SK-N-SH (cell line): ENCODE measurements around the gene MILR1.

Experiments used
- GATA2 ChIP-seq: sonication (generic); formaldehyde crosslinking; IDR thresholded peaks from 2 replicates; pipeline ENCODE4 v1.5.0; 2020; ENCODE audit warnings: mild to moderate bottlenecking, missing genetic modification reagents
- MAX ChIP-seq: IDR thresholded peaks from 2 replicates; pipeline ENCODE4 v1.4.0; 2012; ENCODE audit warnings: low read depth
- POLR2AphosphoS5 ChIP-seq: IDR thresholded peaks from 2 replicates; pipeline ENCODE4 v1.6.1; 2012; ENCODE audit warnings: low read depth, low read length
- SMC3 ChIP-seq: IDR thresholded peaks from 2 replicates; pipeline ENCODE4 v1.6.1; 2012; ENCODE audit warnings: low read depth, low read length, improper control_type of control experiment
- TAF1 ChIP-seq: IDR thresholded peaks from 2 replicates; pipeline ENCODE4 v1.6.1; 2012; ENCODE audit warnings: low read depth, mild to moderate bottlenecking, low read length, moderate library complexity, borderline replicate concordance
- TF ChIP-seq, protein P1 (sequence below): fragments of 200-600 bp; sonication (generic); IDR thresholded peaks from 2 replicates; pipeline ENCODE4 v1.6.1; 2017; ENCODE audit warnings: antibody characterized with exemption, mild to moderate bottlenecking, moderate library complexity
- TF ChIP-seq, protein P2 (sequence below): IDR thresholded peaks from 2 replicates; pipeline ENCODE4; 2012

DNA sequence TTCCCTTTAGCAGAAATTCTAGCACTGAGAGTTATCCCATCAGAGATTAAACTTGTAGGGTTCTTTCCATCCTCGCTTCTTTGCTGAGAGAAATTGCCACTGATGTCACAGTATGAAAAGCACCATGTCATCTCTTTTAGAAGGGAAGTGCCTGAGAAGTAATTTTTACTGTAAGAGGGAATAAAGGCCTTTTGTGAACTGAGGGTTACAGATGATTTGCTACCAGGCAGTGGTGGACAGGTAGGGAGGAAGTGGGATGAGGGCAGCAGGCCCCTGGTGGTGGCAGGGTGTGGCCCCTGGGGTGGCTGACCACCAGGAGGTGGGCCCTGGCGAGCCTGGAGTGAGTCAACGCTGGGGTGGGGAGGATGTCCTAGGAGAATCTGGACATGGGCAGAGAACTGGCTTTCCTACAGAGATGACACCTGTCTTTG, 6.4 kb upstream of the MILR1 start:
- TF ChIP-seq, protein P1, sequence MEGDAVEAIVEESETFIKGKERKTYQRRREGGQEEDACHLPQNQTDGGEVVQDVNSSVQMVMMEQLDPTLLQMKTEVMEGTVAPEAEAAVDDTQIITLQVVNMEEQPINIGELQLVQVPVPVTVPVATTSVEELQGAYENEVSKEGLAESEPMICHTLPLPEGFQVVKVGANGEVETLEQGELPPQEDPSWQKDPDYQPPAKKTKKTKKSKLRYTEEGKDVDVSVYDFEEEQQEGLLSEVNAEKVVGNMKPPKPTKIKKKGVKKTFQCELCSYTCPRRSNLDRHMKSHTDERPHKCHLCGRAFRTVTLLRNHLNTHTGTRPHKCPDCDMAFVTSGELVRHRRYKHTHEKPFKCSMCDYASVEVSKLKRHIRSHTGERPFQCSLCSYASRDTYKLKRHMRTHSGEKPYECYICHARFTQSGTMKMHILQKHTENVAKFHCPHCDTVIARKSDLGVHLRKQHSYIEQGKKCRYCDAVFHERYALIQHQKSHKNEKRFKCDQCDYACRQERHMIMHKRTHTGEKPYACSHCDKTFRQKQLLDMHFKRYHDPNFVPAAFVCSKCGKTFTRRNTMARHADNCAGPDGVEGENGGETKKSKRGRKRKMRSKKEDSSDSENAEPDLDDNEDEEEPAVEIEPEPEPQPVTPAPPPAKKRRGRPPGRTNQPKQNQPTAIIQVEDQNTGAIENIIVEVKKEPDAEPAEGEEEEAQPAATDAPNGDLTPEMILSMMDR = no peak
- TF ChIP-seq POLR2AphosphoS5 = no peak
- no peak for TF ChIP-seq SMC3
- TF ChIP-seq, protein P2, sequence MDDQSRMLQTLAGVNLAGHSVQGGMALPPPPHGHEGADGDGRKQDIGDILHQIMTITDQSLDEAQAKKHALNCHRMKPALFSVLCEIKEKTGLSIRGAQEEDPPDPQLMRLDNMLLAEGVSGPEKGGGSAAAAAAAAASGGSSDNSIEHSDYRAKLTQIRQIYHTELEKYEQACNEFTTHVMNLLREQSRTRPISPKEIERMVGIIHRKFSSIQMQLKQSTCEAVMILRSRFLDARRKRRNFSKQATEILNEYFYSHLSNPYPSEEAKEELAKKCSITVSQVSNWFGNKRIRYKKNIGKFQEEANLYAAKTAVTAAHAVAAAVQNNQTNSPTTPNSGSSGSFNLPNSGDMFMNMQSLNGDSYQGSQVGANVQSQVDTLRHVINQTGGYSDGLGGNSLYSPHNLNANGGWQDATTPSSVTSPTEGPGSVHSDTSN = no peak
- no peak for TF ChIP-seq MAX
- no peak for TF ChIP-seq TAF1
- no peak for TF ChIP-seq GATA2
